Activated CD4-positive, alpha-beta T cell treated with anti-CD3 and anti-CD28 coated beads for 36 hours (primary cell): ENCODE data around the gene GPRASP2. TPM values are rescaled to one million over a fixed set of nuclear protein-coding genes. Genes with fewer than 3 reads are reported as not detected.
"Not testable (repeated sequence)": the region's sequence is repeated elsewhere in the genome, so short reads cannot be mapped to it uniquely, and the experiment has no call there.

Experiments used
- ATAC-seq: fragments of 200-7000 bp; cut with Tn5 transposase; one replicate; pipeline ENCODE4 v1.10.0; 2021; ENCODE audit warnings: mild to moderate bottlenecking, moderate library complexity
- CTCF ChIA-PET: fragments of 350-600 bp; sonication (Branson Sonifier 250); formaldehyde crosslinking; loops from one replicate; lab custom pipeline; 2021; ENCODE audit warnings: antibody characterized with exemption; lab: Charles Lee
- POLR2A ChIA-PET: fragments of 350-600 bp; sonication (Branson Sonifier 250); formaldehyde crosslinking; loops from one replicate; lab custom pipeline; 2021; ENCODE audit warnings: antibody characterized with exemption, inconsistent platforms; lab: Charles Lee
- DNase-seq: peaks from one replicate; pipeline ENCODE4 v3.0.0-alpha.2; 2020
- H3K27ac Mint-ChIP-seq: one replicate; pipeline ENCODE4 v1.8.0; 2021; ENCODE audit warnings: mixed read lengths
- H3K27me3 Mint-ChIP-seq: one replicate; pipeline ENCODE4 v1.8.0; 2021; ENCODE audit warnings: mixed read lengths
- H3K36me3 Mint-ChIP-seq: one replicate; pipeline ENCODE4 v1.8.0; 2021; ENCODE audit warnings: low read depth, mixed read lengths
- H3K4me1 Mint-ChIP-seq: one replicate; pipeline ENCODE4 v1.8.0; 2021; ENCODE audit warnings: mixed read lengths
- H3K4me3 Mint-ChIP-seq: one replicate; pipeline ENCODE4 v1.8.0; 2021; ENCODE audit warnings: mild to moderate bottlenecking, moderate library complexity, mixed read lengths
- H3K9me3 Mint-ChIP-seq: one replicate; pipeline ENCODE4 v1.8.0; 2021; ENCODE audit warnings: low read depth, mixed read lengths
- intact Hi-C, 2 experiments: fragments of 100-400 bp; cut with DNase I in 1 of 2; cut with micrococcal nuclease in 1 of 2; formaldehyde crosslinking; loops; one replicate each; pipeline versions ENCODE4 v1.14.2 to v1.15.1; 2022 to 2024; cut with DNase I, micrococcal nuclease
- total RNA-seq, 2 experiments: library from RNA; stranded (reverse); gene quantifications; one replicate each; pipeline ENCODE4 v1.2.3, GENCODE V29; 2021

The GPRASP2 gene
- total RNA-seq, result 1 to 10 TPM; 1.3 to 2.1 TPM

DNA sequence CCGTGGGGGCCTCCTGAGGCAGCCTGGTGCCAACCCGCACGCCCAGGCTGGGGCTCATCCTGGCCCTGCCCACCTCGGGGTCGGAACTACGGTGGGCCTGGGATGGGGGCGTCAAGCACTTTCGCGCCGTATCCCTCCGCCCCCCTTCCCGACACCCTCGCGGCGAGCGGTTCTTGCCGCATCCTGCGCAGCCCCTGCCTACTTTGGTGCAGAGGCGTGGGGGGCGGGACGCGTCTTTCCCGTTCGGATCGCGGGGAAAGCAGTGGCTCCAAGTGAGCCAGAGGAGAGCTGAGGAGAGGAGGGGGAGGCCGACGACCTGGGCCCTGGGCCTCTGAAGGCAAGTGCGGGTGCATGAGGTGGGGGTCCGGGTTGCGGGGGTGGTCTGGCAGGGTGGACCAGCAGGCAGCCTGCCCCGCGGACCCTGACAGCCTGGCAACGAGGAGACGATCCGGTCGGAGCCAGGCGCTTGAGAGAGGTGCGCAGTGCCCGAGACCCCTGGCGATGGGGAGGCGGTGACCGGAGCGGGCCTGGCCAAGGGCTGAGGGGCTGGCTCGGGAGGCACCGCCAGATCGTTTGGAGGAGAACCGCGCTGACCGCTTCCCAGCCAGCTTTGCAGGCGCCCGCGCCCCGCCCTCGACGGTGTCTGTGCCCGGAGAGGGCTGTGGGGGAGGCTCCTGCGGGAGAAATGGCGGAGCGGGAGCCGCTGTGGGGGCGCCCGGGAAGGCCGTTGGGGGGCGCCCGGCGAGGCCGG, at the start of gene GPRASP2:
Gene GPRASP2, plus strand, starts transcription at position 233 of the 751 bp plus-strand sequence. CDS start 2,422 bp downstream, outside the sequence.
- POLR2A ChIA-PET, result no interaction called here
- DNase-seq, result peak; percentile 35

DNA sequence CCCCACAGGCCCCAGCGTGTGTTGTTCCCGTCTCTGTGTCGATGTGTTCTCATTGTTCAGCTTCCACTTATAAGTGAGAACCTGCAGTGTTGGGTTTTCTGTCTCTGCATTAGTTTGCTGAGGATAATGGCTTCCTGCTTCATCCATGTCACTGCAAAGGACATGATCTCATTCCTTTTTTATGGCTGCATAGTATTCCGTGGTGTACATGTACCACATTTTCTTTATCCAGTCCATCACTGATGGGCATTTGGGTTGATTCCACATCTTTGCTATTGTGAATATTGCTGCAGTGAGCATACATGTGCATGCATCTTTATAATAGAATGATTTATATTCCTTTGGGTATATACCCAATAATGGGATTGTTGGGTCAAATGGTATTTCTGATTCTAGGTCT, 48.4 kb upstream of the GPRASP2 start:
- peaks cover 40% of the 10 kb centered on the region for H3K36me3 Mint-ChIP-seq
- CTCF ChIA-PET, result interaction anchor here (0.5 kb wide), 1 partner anchor 19 kb away, joined by 3 read pairs; no protein-coding TSS in a partner anchor
- intact Hi-C loops, ATAC-seq, H3K4me3 Mint-ChIP-seq, H3K27me3 Mint-ChIP-seq, DNase-seq, POLR2A ChIA-PET, H3K27ac Mint-ChIP-seq: not testable (repeated sequence)
- peaks cover 12% of the 10 kb centered on the region for H3K9me3 Mint-ChIP-seq
- H3K4me1 Mint-ChIP-seq, result peaks cover 25% of the 10 kb centered on the region

More for the DNA sequence above, at the start of gene GPRASP2:
- Mint-ChIP-seq H3K27ac (no peak within 1 kb of the TSS), H3K36me3 (no peaks in the 10 kb centered on the region), H3K27me3 (peaks cover 10% of the 10 kb centered on the region), H3K4me1 (peaks cover 14% of the 10 kb centered on the region), H3K4me3 (peak within 1 kb of the TSS; percentile 73), H3K9me3 (no peaks in the 10 kb centered on the region)
- intact Hi-C loops, result no loop called here
- CTCF ChIA-PET, result no interaction called here
- ATAC-seq, result peak; percentile 60

DNA sequence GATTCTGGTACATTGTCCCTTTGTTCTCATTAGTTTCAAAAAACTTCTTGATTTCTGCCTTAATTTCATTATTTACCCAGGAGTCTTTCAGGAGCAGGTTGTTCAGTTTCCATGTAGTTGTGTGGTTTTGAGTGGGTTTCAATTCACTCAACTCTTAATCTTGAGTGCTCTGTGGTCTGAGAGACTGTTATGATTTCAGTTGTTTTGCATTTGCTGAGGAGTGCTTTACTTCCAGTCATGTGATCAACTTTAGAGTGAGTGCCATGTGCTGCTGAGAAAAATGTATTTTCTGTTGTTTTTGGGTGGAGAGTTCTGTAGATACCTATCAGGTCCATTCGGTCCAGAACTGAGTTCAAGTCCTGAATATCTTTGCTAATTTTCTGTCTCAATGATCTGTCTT, 45.2 kb upstream of the GPRASP2 start:
- H3K27ac Mint-ChIP-seq, H3K4me3 Mint-ChIP-seq, H3K27me3 Mint-ChIP-seq, intact Hi-C loops, DNase-seq, ATAC-seq, POLR2A ChIA-PET: not testable (repeated sequence)
- Mint-ChIP-seq H3K36me3 (peaks cover 47% of the 10 kb centered on the region), H3K9me3 (peaks cover 14% of the 10 kb centered on the region), H3K4me1 (peaks cover 11% of the 10 kb centered on the region)
- CTCF ChIA-PET, result interaction anchor here (1.1 kb wide), 1 partner anchor 53 kb away, joined by 5 read pairs; the partner anchor contains the start of gene GPRASP3

DNA sequence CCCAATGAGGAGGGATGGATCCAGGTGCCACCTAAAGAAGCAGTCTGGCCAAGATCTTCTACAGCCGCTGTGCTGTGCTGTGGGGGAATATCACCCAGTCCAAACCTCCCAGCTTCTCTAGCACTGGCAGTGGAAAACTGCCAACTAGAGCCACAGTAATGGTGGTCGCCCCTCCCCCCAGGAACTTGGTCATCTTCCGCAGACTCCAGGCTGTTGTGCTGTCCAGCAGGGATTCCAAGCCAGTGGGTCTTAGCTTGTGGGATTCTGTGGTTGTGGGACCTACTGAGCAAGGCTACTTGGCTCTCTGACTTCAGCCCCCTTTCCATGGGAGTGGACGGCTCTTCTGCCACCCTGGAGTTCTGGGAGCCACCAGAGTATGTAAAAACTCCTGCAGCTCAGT, 42.7 kb upstream of the GPRASP2 start:
- Mint-ChIP-seq H3K4me1 (peaks cover 11% of the 10 kb centered on the region), H3K27me3 (no peaks in the 10 kb centered on the region), H3K27ac (no peak overlapping the region), H3K4me3 (no peak overlapping the region), H3K9me3 (peaks cover 10% of the 10 kb centered on the region), H3K36me3 (peaks cover 37% of the 10 kb centered on the region)
- ATAC-seq, result no peak
- intact Hi-C loops, result no loop called here
- ChIA-PET CTCF (no interaction called here), POLR2A (no interaction called here)
- no peak for DNase-seq

DNA sequence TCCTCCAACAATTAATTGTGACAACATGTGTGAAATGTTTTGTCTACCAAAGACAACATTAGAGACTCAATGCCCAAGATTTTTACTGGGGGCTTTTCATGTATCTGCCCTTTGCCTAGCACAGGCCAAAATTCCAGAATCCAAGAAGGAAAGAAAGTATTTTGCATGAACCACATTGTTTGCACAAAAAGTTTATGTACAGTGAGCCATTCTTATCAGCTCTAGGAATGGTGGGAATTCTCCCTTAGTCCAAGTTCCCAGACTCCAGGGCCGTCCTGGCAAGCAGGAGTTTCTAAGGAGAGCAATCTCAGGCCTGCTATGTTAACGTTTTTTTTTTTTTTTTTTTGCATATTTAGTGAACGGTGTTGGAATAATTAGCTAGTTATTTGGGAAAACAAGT, 39.4 kb upstream of the GPRASP2 start:
- ATAC-seq, result no peak
- no peaks in the 10 kb centered on the region for H3K27me3 Mint-ChIP-seq

DNA sequence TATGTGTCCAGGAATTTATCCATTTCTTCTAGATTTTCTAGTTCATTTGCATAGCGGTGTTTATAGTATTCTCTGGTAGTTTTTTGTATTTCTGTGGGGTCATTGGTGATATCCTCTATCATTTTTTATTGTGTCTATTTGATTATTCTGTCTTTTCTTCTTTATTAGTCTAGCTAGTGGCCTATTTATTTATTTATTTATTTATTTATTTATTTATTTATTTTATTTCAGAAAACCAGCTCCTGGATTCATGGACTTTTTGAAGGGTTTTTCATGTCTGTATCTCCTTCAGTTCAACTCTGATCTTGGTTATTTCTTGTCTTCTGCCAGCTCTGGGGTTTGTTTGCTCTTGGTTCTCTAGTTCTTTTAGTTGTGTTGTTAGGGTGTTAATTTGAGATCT, 34.8 kb upstream of the GPRASP2 start:
- DNase-seq, POLR2A ChIA-PET, H3K9me3 Mint-ChIP-seq, ATAC-seq, H3K27ac Mint-ChIP-seq, intact Hi-C loops, H3K27me3 Mint-ChIP-seq, CTCF ChIA-PET, H3K4me3 Mint-ChIP-seq, H3K4me1 Mint-ChIP-seq: not testable (repeated sequence)
- peaks cover 22% of the 10 kb centered on the region for H3K36me3 Mint-ChIP-seq

More for the DNA sequence above, 39.4 kb upstream of the GPRASP2 start:
- peaks cover 16% of the 10 kb centered on the region for H3K36me3 Mint-ChIP-seq
- H3K4me1 Mint-ChIP-seq, result peaks cover 7% of the 10 kb centered on the region
- CTCF ChIA-PET, result no interaction called here
- intact Hi-C loops, result no loop called here
- POLR2A ChIA-PET, result no interaction called here
- H3K4me3 Mint-ChIP-seq, result no peak overlapping the region
- no peak overlapping the region for H3K27ac Mint-ChIP-seq
- H3K9me3 Mint-ChIP-seq, result peaks cover 2% of the 10 kb centered on the region
- DNase-seq, result no peak

DNA sequence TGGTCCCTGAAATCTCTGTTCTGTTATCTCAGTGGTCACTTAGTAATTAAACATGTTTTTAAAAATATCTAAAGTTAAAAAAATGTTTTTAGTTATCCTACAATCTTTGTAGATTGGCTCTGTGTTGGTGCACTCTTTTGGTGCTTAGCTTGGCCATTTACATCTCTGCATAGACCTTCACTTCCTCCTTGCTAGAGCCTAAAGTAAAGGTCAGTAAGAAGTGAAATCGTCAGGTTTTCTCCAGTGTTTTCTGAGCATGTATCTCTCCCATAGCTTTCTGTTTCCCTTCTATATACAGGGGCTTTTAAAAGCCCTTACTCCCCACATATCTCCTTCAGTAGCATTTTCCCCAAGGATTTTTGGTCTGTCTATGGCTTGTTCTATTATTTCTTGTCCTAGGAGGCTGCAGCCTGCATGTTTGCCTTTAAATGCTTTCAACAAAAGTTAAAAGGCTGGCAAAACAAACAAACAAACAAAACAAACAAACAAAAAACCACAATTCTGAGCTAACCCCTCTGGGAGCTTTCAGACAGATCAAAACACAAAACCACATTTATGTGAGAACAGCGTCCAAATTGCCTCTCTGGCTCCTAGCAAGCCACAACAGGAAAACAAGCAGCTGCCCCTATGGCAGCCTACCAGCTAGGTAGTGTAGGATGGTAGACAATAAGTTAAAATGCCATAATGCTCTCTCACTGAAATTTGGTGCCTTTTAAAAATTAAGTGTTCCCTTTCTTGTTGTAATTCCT, 27.3 kb upstream of the GPRASP2 start:
- intact Hi-C loops, result no loop called here
- ChIA-PET POLR2A (no interaction called here), CTCF (no interaction called here)
- H3K27ac Mint-ChIP-seq, result no peak overlapping the region
- DNase-seq (no peak), ATAC-seq (no peak)
- no peak overlapping the region for H3K4me3 Mint-ChIP-seq
- H3K27me3 Mint-ChIP-seq, result no peaks in the 10 kb centered on the region
- peaks cover 21% of the 10 kb centered on the region for H3K36me3 Mint-ChIP-seq
- H3K9me3 Mint-ChIP-seq, result peaks cover 6% of the 10 kb centered on the region
- H3K4me1 Mint-ChIP-seq, result no peaks in the 10 kb centered on the region

DNA sequence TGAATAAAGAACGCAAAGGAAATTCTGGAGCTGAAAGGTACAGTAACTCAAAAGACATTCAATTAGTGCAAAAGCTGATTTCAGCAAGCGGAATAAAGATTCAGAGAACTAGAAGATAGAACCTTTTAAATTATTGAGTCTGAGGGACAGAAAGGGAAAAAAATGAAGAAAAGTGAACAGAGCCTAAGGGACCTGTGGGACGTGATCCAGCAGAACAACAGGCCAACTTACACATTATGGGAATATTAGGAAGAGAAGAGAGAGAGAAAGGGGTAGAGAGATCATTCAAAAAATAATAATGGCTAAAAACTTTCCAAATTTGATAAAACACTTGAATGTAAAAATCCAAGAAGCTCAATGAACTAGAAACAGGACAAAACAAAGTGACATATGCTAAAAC, 17.5 kb upstream of the GPRASP2 start:
- DNase-seq, result no peak
- no peaks in the 10 kb centered on the region for H3K27me3 Mint-ChIP-seq
- no peak for ATAC-seq
- H3K4me3 Mint-ChIP-seq, result no peak overlapping the region
- no peaks in the 10 kb centered on the region for H3K9me3 Mint-ChIP-seq
- no peak overlapping the region for H3K27ac Mint-ChIP-seq
- H3K4me1 Mint-ChIP-seq, result no peaks in the 10 kb centered on the region
- CTCF ChIA-PET, result no interaction called here
- POLR2A ChIA-PET, result no interaction called here
- peaks cover 4% of the 10 kb centered on the region for H3K36me3 Mint-ChIP-seq
- intact Hi-C loops, result no loop called here

GRCh38 chrX:102696306-102696705, 15.9 kb upstream of the GPRASP2 start:
- intact Hi-C loops, result no loop called here
- CTCF ChIA-PET, result no interaction called here
- no peak overlapping the region for H3K27ac Mint-ChIP-seq
- DNase-seq (no peak), ATAC-seq (no peak)
- H3K4me1 Mint-ChIP-seq, result no peaks in the 10 kb centered on the region
- H3K9me3 Mint-ChIP-seq, result no peaks in the 10 kb centered on the region
- H3K27me3 Mint-ChIP-seq, result no peaks in the 10 kb centered on the region
- H3K36me3 Mint-ChIP-seq, result peaks cover 4% of the 10 kb centered on the region
- no peak overlapping the region for H3K4me3 Mint-ChIP-seq
- POLR2A ChIA-PET, result no interaction called here

- POLR2A ChIA-PET, result interaction anchor here (0.7 kb wide), 1 partner anchor 88 kb away, joined by 3 read pairs; no protein-coding TSS in a partner anchor
- ATAC-seq (no peak), DNase-seq (no peak)
- H3K4me1 Mint-ChIP-seq, result no peaks in the 10 kb centered on the region
- no peaks in the 10 kb centered on the region for H3K27me3 Mint-ChIP-seq
- peaks cover 3% of the 10 kb centered on the region for H3K9me3 Mint-ChIP-seq
- no peak overlapping the region for H3K27ac Mint-ChIP-seq
- CTCF ChIA-PET, result no interaction called here
- no peak overlapping the region for H3K4me3 Mint-ChIP-seq
- H3K36me3 Mint-ChIP-seq, result peaks cover 4% of the 10 kb centered on the region
- intact Hi-C loops, result no loop called here
Measured at GRCh38 chrX:102697494-102697893, 14.8 kb upstream of the GPRASP2 start.

- ATAC-seq (no peak), DNase-seq (no peak)
- Mint-ChIP-seq H3K27me3 (peaks cover 10% of the 10 kb centered on the region), H3K4me3 (no peak overlapping the region), H3K36me3 (no peaks in the 10 kb centered on the region), H3K4me1 (peaks cover 14% of the 10 kb centered on the region), H3K9me3 (peaks cover 3% of the 10 kb centered on the region), H3K27ac (no peak overlapping the region)
- intact Hi-C loops, result no loop called here
- ChIA-PET CTCF (no interaction called here), POLR2A (no interaction called here)
Measured at GRCh38 chrX:102708900-102709299, 3.3 kb upstream of the GPRASP2 start.

GRCh38 chrX:102711872-102712215, 404 bp upstream of the GPRASP2 start:
- ChIA-PET CTCF (interaction anchor here (0.6 kb wide), 1 partner anchor 13 kb away, joined by 4 read pairs; no protein-coding TSS in a partner anchor), POLR2A (no interaction called here)
- no peaks in the 10 kb centered on the region for H3K36me3 Mint-ChIP-seq
- peaks cover 10% of the 10 kb centered on the region for H3K27me3 Mint-ChIP-seq
- intact Hi-C loops, result no loop called here
- H3K4me1 Mint-ChIP-seq, result peaks cover 14% of the 10 kb centered on the region
- H3K27ac Mint-ChIP-seq, result no peak overlapping the region
- DNase-seq (no peak), ATAC-seq (no peak)
- H3K9me3 Mint-ChIP-seq, result no peaks in the 10 kb centered on the region
- H3K4me3 Mint-ChIP-seq, result no peak overlapping the region
